G401.6 (cell line): Measurements from ENCODE around the gene MCC.

Source experiments
- FAIRE-seq: peaks from 2 replicates; lab custom pipeline; 2012; peaks lifted over from hg19 to GRCh38; lab: Jason Lieb, UNC

The MCC gene

GRCh38 chr5:113108485-113108884, 379.8 kb downstream of the MCC start:
- FAIRE-seq: no peak

- no peak for FAIRE-seq
These were observed 381.4 kb downstream of the MCC start for GRCh38 chr5:113106821-113107220.

GRCh38 chr5:113105693-113106280, 382.5 kb downstream of the MCC start:
- FAIRE-seq: no peak

- no peak for FAIRE-seq
These were observed 384.9 kb downstream of the MCC start for GRCh38 chr5:113103330-113103729.

GRCh38 chr5:113102121-113102531, 386.1 kb downstream of the MCC start:
- FAIRE-seq: no peak

- no peak for FAIRE-seq
These were observed 387.3 kb downstream of the MCC start for GRCh38 chr5:113100981-113101380.

GRCh38 chr5:113099822-113100221, 388.4 kb downstream of the MCC start:
- FAIRE-seq: no peak

- FAIRE-seq: no peak
These were observed 389.9 kb downstream of the MCC start for GRCh38 chr5:113098378-113098777.

GRCh38 chr5:113095831-113096230, 392.4 kb downstream of the MCC start:
- FAIRE-seq: no peak

- FAIRE-seq: no peak
These were observed 394.7 kb downstream of the MCC start for GRCh38 chr5:113093558-113093957.

GRCh38 chr5:113092683-113093082, 395.6 kb downstream of the MCC start:
- no peak for FAIRE-seq

GRCh38 chr5:113091622-113092021, 396.6 kb downstream of the MCC start:
- no peak for FAIRE-seq

GRCh38 chr5:113090336-113091106, 397.7 kb downstream of the MCC start:
- no peak for FAIRE-seq

GRCh38 chr5:113089653-113090335, 398.5 kb downstream of the MCC start:
- FAIRE-seq: no peak

- FAIRE-seq: no peak
These were observed 400.2 kb downstream of the MCC start for GRCh38 chr5:113087976-113088514.

GRCh38 chr5:113085880-113086409, 402.3 kb downstream of the MCC start:
- FAIRE-seq: no peak

GRCh38 chr5:113085084-113085414, 403.2 kb downstream of the MCC start:
- no peak for FAIRE-seq

- no peak for FAIRE-seq
These were observed 403.7 kb downstream of the MCC start for GRCh38 chr5:113084402-113085083.

GRCh38 chr5:113083481-113083880, 404.8 kb downstream of the MCC start:
- FAIRE-seq: no peak

- FAIRE-seq: no peak
These were observed 405.7 kb downstream of the MCC start for GRCh38 chr5:113082547-113082905.

GRCh38 chr5:113081881-113082546, 406.2 kb downstream of the MCC start:
- no peak for FAIRE-seq
